HepG2 (cell line): ENCODE data around the gene SUPT6H. TPM values are rescaled to one million over a fixed set of nuclear protein-coding genes. Genes with fewer than 3 reads are reported as not detected.

ENCODE experiments used
- DMAP1 ChIP-seq: IDR thresholded peaks from 2 replicates; pipeline ENCODE4 v1.6.1; 2016
- DNMT3B ChIP-seq: conservative IDR thresholded peaks from 2 replicates; pipeline ENCODE4 v1.6.1; 2016; ENCODE audit warnings: missing biosample characterization, control low read depth
- FOXP1 ChIP-seq, 2 experiments: fragments of 450-650 bp in 1 of 2; IDR thresholded peaks; 2 replicates each; pipeline ENCODE4 v1.6.1; 2017 to 2018; ENCODE audit warnings: antibody characterized with exemption in 1 of 2
- HES4 ChIP-seq: sonication (generic); formaldehyde crosslinking; IDR thresholded peaks from 2 replicates; pipeline ENCODE4 v1.9.0; 2021; ENCODE audit warnings: mild to moderate bottlenecking, missing genetic modification reagents, borderline replicate concordance
- HHEX ChIP-seq: IDR thresholded peaks from 2 replicates; pipeline ENCODE4 v1.6.1; 2016; ENCODE audit warnings: control low read depth
- ISL2 ChIP-seq: sonication (generic); formaldehyde crosslinking; IDR thresholded peaks from 2 replicates; pipeline ENCODE4 v1.5.0; 2020; ENCODE audit warnings: missing genetic modification reagents
- JUNB ChIP-seq: sonication (generic); formaldehyde crosslinking; IDR thresholded peaks from 2 replicates; pipeline ENCODE4 v1.8.0; 2022; ENCODE audit warnings: missing genetic modification reagents, mild to moderate bottlenecking, borderline replicate concordance
- KDM4B ChIP-seq: sonication (generic); formaldehyde crosslinking; IDR thresholded peaks from 2 replicates; pipeline ENCODE4 v1.4.0; 2020; ENCODE audit warnings: missing genetic modification reagents
- KMT2B ChIP-seq: IDR thresholded peaks from 2 replicates; pipeline ENCODE4 v1.6.1; 2016; ENCODE audit warnings: missing genetic modification reagents, missing compliant biosample characterization
- MTA3 ChIP-seq: sonication (generic); formaldehyde crosslinking; IDR thresholded peaks from 2 replicates; pipeline ENCODE4 v1.4.0; 2020; ENCODE audit warnings: missing genetic modification reagents
- NFIB ChIP-seq: sonication (generic); formaldehyde crosslinking; IDR thresholded peaks from 2 replicates; pipeline ENCODE4 v1.9.0; 2021; ENCODE audit warnings: missing genetic modification reagents, mild to moderate bottlenecking, borderline replicate concordance
- RFX3 ChIP-seq: IDR thresholded peaks from 2 replicates; pipeline ENCODE4 v1.6.1; 2016; ENCODE audit warnings: missing biosample characterization, missing genetic modification reagents
- ZNF264 ChIP-seq: sonication (generic); formaldehyde crosslinking; IDR thresholded peaks from 2 replicates; pipeline ENCODE4 v1.4.0; 2020; ENCODE audit warnings: missing genetic modification reagents
- ZNF296 ChIP-seq: sonication (generic); formaldehyde crosslinking; conservative IDR thresholded peaks from 2 replicates; pipeline ENCODE4 v1.5.0; 2020; ENCODE audit warnings: mild to moderate bottlenecking, missing genetic modification reagents
- ZNF660 ChIP-seq: sonication (generic); formaldehyde crosslinking; IDR thresholded peaks from 2 replicates; pipeline ENCODE4 v1.5.1; 2020; ENCODE audit warnings: mild to moderate bottlenecking, low read depth, missing genetic modification reagents, borderline replicate concordance
- polyA plus RNA-seq, 8 experiments: library from polyadenylated mRNA; depleted of rRNA in 3 of 8; stranded (reverse) in 7 of 8; unstranded in 1 of 8; fragments of >200 nt; fragmentation: Illumina TruSeq in 4 of 8; extraction: Trizol in 4 of 8; gene quantifications; 2 replicates each; pipeline versions ENCODE4 v1.2.1 to v1.2.3, GENCODE V29; 2011 to 2016; ENCODE audit warnings: low read depth in 4 of 8, missing spikeins in 1 of 8, mixed read lengths in 1 of 8; ENCODE audit not compliant: insufficient read depth in 1 of 8
- total RNA-seq, 5 experiments: library from RNA; depleted of rRNA; stranded (reverse); fragments of >200 nt; fragmentation: Illumina TruSeq; extraction: Trizol; gene quantifications; 2 replicates each; pipeline ENCODE4 v1.2.3, GENCODE V29; 2016; ENCODE audit warnings: low read depth in 1 of 5
- TF ChIP-seq, protein P1 (sequence below): IDR thresholded peaks from 2 replicates; pipeline ENCODE4 v1.6.1; 2016; ENCODE audit warnings: control low read depth
- TF ChIP-seq, protein P2 (sequence below): sonication (generic); formaldehyde crosslinking; IDR thresholded peaks from 2 replicates; pipeline ENCODE4 v1.5.0; 2020; ENCODE audit warnings: missing genetic modification reagents, mild to moderate bottlenecking, borderline replicate concordance
- TF ChIP-seq, protein P3 (sequence below): sonication (generic); formaldehyde crosslinking; IDR thresholded peaks from 2 replicates; pipeline ENCODE4 v1.4.0; 2020; ENCODE audit warnings: missing genetic modification reagents, mild to moderate bottlenecking, borderline replicate concordance
- TF ChIP-seq, protein P4 (sequence below): sonication (generic); formaldehyde crosslinking; IDR thresholded peaks from 2 replicates; pipeline ENCODE4 v1.5.1; 2020; ENCODE audit warnings: missing genetic modification reagents, mild to moderate bottlenecking, borderline replicate concordance
- TF ChIP-seq, protein P5 (sequence below): sonication (generic); formaldehyde crosslinking; conservative IDR thresholded peaks from 2 replicates; pipeline ENCODE4 v1.4.0; 2020; ENCODE audit warnings: missing genetic modification reagents

Gene SUPT6H
- total and polyA plus RNA-seq, 2 of the 13 experiments (the other 11 are each of a cell fraction or from before 2014, with no cell fraction given): 32.7 to 39.9 TPM

DNA sequence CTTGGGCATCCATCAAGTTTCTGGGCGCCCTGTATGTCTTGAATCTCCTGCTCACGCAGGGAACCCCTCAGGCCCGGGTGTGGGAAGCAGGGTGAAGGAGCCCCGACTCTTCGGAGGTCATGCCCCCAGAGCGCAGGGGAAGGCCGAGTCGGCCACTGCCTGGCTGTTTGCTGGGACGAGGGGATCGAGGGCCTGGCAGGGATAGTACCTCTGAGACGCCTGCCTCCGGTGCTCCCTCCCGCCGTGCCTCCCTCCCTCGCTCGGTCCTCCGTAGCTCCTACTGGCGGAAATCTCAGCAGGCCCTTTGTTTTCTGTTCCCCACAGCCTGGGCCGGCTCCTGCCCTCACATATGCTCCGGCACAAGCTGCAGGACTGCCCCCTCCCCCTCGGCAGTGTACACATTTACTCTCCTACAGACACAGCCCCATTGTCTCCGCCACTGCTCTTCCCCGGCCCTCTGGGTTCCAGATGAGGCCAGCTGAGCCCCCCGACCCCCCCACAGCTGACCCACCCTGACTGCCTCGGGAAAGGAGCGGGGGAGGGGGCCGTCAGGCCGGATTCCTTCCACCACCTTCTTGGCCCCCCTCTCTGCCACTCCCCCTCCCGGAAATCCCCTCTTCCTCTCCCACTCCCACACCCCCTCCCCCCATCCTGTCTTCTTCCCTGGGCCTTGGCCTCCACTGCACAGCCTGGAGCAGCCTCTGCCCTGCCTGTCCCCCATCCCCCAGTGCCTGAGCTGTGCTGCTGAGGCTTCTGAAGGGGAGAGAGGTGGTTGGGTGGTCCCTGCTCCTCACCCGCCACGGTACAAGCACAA lies 83.2 kb downstream of the SUPT6H start (continued):
- TF ChIP-seq NFIB (CRISPR knock-in tag) (no peak), JUNB (CRISPR knock-in tag) (no peak), ZNF660 (CRISPR knock-in tag) (no peak), RFX3 (CRISPR knock-in tag) (no peak), MTA3 (CRISPR knock-in tag) (no peak), KMT2B (CRISPR knock-in tag) (no peak), ZNF264 (CRISPR knock-in tag) (no peak), ISL2 (CRISPR knock-in tag) (no peak), DMAP1 (CRISPR knock-in tag) (peak; percentile 29; the same call in 1 of the 2 replicates), FOXP1 (IDR thresholded peaks at IDR 0.05) (no peak), FOXP1 (CRISPR knock-in tag; IDR thresholded peaks at IDR 0.05) (peak; percentile 27; the same call in 1 of the 2 replicates), HHEX (CRISPR knock-in tag) (no peak), KDM4B (CRISPR knock-in tag) (no peak; the same call in 1 of the 2 replicates), ZNF296 (CRISPR knock-in tag) (no peak), DNMT3B (CRISPR knock-in tag) (no peak), HES4 (CRISPR knock-in tag) (no peak)
- TF ChIP-seq, protein P1, sequence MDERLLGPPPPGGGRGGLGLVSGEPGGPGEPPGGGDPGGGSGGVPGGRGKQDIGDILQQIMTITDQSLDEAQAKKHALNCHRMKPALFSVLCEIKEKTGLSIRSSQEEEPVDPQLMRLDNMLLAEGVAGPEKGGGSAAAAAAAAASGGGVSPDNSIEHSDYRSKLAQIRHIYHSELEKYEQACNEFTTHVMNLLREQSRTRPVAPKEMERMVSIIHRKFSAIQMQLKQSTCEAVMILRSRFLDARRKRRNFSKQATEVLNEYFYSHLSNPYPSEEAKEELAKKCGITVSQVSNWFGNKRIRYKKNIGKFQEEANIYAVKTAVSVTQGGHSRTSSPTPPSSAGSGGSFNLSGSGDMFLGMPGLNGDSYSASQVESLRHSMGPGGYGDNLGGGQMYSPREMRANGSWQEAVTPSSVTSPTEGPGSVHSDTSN (CRISPR knock-in tag): no peak
- TF ChIP-seq, protein P2, sequence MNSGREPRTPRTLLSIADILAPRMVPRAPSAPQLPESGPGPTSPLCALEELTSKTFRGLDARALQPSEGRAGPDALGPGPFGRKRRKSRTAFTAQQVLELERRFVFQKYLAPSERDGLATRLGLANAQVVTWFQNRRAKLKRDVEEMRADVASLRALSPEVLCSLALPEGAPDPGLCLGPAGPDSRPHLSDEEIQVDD (CRISPR knock-in tag): no peak
- TF ChIP-seq, protein P3, sequence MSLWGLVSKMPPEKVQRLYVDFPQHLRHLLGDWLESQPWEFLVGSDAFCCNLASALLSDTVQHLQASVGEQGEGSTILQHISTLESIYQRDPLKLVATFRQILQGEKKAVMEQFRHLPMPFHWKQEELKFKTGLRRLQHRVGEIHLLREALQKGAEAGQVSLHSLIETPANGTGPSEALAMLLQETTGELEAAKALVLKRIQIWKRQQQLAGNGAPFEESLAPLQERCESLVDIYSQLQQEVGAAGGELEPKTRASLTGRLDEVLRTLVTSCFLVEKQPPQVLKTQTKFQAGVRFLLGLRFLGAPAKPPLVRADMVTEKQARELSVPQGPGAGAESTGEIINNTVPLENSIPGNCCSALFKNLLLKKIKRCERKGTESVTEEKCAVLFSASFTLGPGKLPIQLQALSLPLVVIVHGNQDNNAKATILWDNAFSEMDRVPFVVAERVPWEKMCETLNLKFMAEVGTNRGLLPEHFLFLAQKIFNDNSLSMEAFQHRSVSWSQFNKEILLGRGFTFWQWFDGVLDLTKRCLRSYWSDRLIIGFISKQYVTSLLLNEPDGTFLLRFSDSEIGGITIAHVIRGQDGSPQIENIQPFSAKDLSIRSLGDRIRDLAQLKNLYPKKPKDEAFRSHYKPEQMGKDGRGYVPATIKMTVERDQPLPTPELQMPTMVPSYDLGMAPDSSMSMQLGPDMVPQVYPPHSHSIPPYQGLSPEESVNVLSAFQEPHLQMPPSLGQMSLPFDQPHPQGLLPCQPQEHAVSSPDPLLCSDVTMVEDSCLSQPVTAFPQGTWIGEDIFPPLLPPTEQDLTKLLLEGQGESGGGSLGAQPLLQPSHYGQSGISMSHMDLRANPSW (CRISPR knock-in tag): no peak
- TF ChIP-seq, protein P4, sequence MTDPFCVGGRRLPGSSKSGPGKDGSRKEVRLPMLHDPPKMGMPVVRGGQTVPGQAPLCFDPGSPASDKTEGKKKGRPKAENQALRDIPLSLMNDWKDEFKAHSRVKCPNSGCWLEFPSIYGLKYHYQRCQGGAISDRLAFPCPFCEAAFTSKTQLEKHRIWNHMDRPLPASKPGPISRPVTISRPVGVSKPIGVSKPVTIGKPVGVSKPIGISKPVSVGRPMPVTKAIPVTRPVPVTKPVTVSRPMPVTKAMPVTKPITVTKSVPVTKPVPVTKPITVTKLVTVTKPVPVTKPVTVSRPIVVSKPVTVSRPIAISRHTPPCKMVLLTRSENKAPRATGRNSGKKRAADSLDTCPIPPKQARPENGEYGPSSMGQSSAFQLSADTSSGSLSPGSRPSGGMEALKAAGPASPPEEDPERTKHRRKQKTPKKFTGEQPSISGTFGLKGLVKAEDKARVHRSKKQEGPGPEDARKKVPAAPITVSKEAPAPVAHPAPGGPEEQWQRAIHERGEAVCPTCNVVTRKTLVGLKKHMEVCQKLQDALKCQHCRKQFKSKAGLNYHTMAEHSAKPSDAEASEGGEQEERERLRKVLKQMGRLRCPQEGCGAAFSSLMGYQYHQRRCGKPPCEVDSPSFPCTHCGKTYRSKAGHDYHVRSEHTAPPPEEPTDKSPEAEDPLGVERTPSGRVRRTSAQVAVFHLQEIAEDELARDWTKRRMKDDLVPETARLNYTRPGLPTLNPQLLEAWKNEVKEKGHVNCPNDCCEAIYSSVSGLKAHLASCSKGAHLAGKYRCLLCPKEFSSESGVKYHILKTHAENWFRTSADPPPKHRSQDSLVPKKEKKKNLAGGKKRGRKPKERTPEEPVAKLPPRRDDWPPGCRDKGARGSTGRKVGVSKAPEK (CRISPR knock-in tag): no peak
- TF ChIP-seq, protein P5, sequence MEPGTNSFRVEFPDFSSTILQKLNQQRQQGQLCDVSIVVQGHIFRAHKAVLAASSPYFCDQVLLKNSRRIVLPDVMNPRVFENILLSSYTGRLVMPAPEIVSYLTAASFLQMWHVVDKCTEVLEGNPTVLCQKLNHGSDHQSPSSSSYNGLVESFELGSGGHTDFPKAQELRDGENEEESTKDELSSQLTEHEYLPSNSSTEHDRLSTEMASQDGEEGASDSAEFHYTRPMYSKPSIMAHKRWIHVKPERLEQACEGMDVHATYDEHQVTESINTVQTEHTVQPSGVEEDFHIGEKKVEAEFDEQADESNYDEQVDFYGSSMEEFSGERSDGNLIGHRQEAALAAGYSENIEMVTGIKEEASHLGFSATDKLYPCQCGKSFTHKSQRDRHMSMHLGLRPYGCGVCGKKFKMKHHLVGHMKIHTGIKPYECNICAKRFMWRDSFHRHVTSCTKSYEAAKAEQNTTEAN (CRISPR knock-in tag): 0 out of 2 replicates have a peak, but pooled peaks have one; percentile 29
